Neural cell (in vitro differentiated cells): Measurements from ENCODE around the gene SMLR1. TPM values are rescaled to one million over a fixed set of nuclear protein-coding genes. Genes with fewer than 3 reads are reported as not detected.

Experiments
- H2AFZ ChIP-seq: fragments of 200-600, 300-800 bp; sonication (generic), shearing (Covaris generic); 2 replicates; pipeline ENCODE4 v1.6.0; 2014; ENCODE audit warnings: low read depth, mild to moderate bottlenecking, antibody characterized with exemption, low read length, moderate library complexity
- H3F3A ChIP-seq: fragments of 200-600 bp; shearing (Covaris generic); 2 replicates; pipeline ENCODE4 v1.6.1; 2016; ENCODE audit warnings: mild to moderate bottlenecking, moderate library complexity, mixed read lengths, antibody characterized with exemption, low read length; ENCODE audit not compliant: insufficient read depth, poor library complexity, severe bottlenecking
- H3K27ac ChIP-seq: fragments of 200-600, 300-800 bp; sonication (generic), shearing (Covaris generic); 2 replicates; pipeline ENCODE4 v1.5.1; 2014; ENCODE audit warnings: mild to moderate bottlenecking, low read length, moderate library complexity
- H3K27me3 ChIP-seq: fragments of 300-800, 200-600 bp; sonication (generic), shearing (Covaris generic); 2 replicates; pipeline ENCODE4 v1.6.0; 2014; ENCODE audit warnings: mild to moderate bottlenecking, low read depth, low read length, moderate library complexity; ENCODE audit not compliant: insufficient read depth
- H3K36me3 ChIP-seq: fragments of 300-800, 200-600 bp; sonication (generic), shearing (Covaris generic); 2 replicates; pipeline ENCODE4 v1.5.1; 2014; ENCODE audit warnings: mild to moderate bottlenecking, antibody characterized with exemption, low read length, moderate library complexity; ENCODE audit not compliant: insufficient read depth
- H3K4me2 ChIP-seq: fragments of 300-800, 200-600 bp; sonication (generic), shearing (Covaris generic); 2 replicates; pipeline ENCODE4 v1.6.0; 2014; ENCODE audit warnings: mild to moderate bottlenecking, low read length
- H3K4me3 ChIP-seq: fragments of 300-800, 200-600 bp; sonication (generic), shearing (Covaris generic); 2 replicates; pipeline ENCODE4 v1.5.1; 2014; ENCODE audit warnings: mild to moderate bottlenecking, low read length, moderate library complexity
- H3K79me2 ChIP-seq: fragments of 200-600 bp; shearing (Covaris generic); replicated peaks from 2 replicates; pipeline ENCODE4 v1.6.0; 2014; ENCODE audit warnings: mild to moderate bottlenecking, low read length, moderate library complexity; ENCODE audit not compliant: insufficient read depth
- H3K9ac ChIP-seq: fragments of 300-800, 200-600 bp; sonication (generic), shearing (Covaris generic); 2 replicates; pipeline ENCODE4 v1.6.1; 2016; ENCODE audit warnings: mild to moderate bottlenecking, low read length, mixed read lengths
- H3K9me2 ChIP-seq: fragments of 200-600 bp; shearing (Covaris generic); 2 replicates; pipeline ENCODE4 v1.6.1; 2016; ENCODE audit warnings: mild to moderate bottlenecking, low read length, mixed read lengths; ENCODE audit not compliant: insufficient read depth
- H3K9me3 ChIP-seq: fragments of 200-600, 300-800 bp; sonication (generic), shearing (Covaris generic); 2 replicates; pipeline ENCODE4 v1.6.1; 2016; ENCODE audit warnings: mild to moderate bottlenecking, mixed run types, low read length, moderate library complexity, mixed read lengths
- H4K20me1 ChIP-seq: fragments of 200-600 bp; shearing (Covaris generic); 2 replicates; pipeline ENCODE4 v1.6.1; 2016; ENCODE audit warnings: mild to moderate bottlenecking, mixed run types; ENCODE audit not compliant: insufficient read depth
- EP300 ChIP-seq: fragments of 450-650 bp; conservative IDR thresholded peaks from 2 replicates; pipeline ENCODE4 v1.6.1; 2014; ENCODE audit warnings: antibody characterized with exemption, mild to moderate bottlenecking, moderate library complexity; ENCODE audit not compliant: poor library complexity, severe bottlenecking
- MXI1 ChIP-seq: fragments of 450-650 bp; conservative IDR thresholded peaks from 2 replicates; pipeline ENCODE4 v1.6.1; 2014; ENCODE audit warnings: antibody characterized with exemption, mild to moderate bottlenecking; ENCODE audit not compliant: poor library complexity, severe bottlenecking
- POLR2AphosphoS5 ChIP-seq: IDR thresholded peaks from 2 replicates; pipeline ENCODE4 v1.6.1; 2012
- RAD21 ChIP-seq: fragments of 450-650 bp; conservative IDR thresholded peaks from 2 replicates; pipeline ENCODE4 v1.6.1; 2014; ENCODE audit warnings: antibody characterized with exemption, mild to moderate bottlenecking, moderate library complexity
- SMC3 ChIP-seq: fragments of 450-650 bp; conservative IDR thresholded peaks from 2 replicates; pipeline ENCODE4 v1.6.1; 2014; ENCODE audit warnings: antibody characterized with exemption, mild to moderate bottlenecking, moderate library complexity; ENCODE audit not compliant: poor library complexity
- polyA plus RNA-seq: library from polyadenylated mRNA; depleted of rRNA; stranded (reverse); fragments of >200 nt; gene quantifications from 2 replicates; pipeline ENCODE4 v1.2.3, GENCODE V29; 2014
- TF ChIP-seq, protein P1 (sequence below): fragments of 450-650 bp; IDR thresholded peaks from 2 replicates; pipeline ENCODE4 v1.5.1; 2014; ENCODE audit warnings: antibody characterized with exemption, mild to moderate bottlenecking, moderate library complexity; ENCODE audit not compliant: poor library complexity, severe bottlenecking
- TF ChIP-seq, protein P2 (sequence below): IDR thresholded peaks from 2 replicates; pipeline ENCODE4 v1.6.1; 2012; ENCODE audit warnings: borderline replicate concordance

SMLR1 gene
- polyA plus RNA-seq, 1 donor from 2014 or later = not detected

DNA sequence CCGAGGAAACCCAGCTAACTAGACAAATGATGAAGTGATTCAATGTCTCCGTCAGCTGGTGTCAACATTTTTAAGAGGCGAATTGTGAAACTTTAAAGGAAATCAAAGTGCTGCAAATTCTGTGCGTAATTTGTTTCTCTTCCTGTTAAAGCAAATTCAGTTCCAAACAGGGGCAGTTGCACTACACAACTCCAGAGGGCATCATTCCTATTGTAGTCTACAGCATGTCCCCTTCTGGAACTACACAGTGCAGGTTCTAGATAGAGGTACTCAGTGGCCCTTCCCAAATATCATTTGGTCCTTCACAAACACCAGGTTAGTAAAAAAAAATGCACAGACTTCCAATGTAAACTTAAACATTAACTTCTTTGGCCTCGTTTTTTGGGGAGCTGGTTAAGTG, 38.3 kb upstream of the SMLR1 start:
- Histone ChIP-seq H3K36me3 (no peaks in the 10 kb centered on the region), H3K79me2 (no peaks in the 10 kb centered on the region), H3K27me3 (peaks cover 6% of the 10 kb centered on the region), H3K4me2 (no peak overlapping the region), H3K9me2 (no peaks in the 10 kb centered on the region), H3K4me3 (no peak overlapping the region), H3K9me3 (no peaks in the 10 kb centered on the region), H2AFZ (no peak overlapping the region), H4K20me1 (no peaks in the 10 kb centered on the region), H3K27ac (peak overlapping the region; percentile 66), H3F3A (no peaks in the 10 kb centered on the region), H3K9ac (no peak overlapping the region)
- no peak for TF ChIP-seq SMC3
- TF ChIP-seq, protein P1, sequence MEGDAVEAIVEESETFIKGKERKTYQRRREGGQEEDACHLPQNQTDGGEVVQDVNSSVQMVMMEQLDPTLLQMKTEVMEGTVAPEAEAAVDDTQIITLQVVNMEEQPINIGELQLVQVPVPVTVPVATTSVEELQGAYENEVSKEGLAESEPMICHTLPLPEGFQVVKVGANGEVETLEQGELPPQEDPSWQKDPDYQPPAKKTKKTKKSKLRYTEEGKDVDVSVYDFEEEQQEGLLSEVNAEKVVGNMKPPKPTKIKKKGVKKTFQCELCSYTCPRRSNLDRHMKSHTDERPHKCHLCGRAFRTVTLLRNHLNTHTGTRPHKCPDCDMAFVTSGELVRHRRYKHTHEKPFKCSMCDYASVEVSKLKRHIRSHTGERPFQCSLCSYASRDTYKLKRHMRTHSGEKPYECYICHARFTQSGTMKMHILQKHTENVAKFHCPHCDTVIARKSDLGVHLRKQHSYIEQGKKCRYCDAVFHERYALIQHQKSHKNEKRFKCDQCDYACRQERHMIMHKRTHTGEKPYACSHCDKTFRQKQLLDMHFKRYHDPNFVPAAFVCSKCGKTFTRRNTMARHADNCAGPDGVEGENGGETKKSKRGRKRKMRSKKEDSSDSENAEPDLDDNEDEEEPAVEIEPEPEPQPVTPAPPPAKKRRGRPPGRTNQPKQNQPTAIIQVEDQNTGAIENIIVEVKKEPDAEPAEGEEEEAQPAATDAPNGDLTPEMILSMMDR = no peak
- no peak for TF ChIP-seq EP300
- TF ChIP-seq POLR2AphosphoS5 = no peak
- TF ChIP-seq MXI1 = no peak
- TF ChIP-seq, protein P2, sequence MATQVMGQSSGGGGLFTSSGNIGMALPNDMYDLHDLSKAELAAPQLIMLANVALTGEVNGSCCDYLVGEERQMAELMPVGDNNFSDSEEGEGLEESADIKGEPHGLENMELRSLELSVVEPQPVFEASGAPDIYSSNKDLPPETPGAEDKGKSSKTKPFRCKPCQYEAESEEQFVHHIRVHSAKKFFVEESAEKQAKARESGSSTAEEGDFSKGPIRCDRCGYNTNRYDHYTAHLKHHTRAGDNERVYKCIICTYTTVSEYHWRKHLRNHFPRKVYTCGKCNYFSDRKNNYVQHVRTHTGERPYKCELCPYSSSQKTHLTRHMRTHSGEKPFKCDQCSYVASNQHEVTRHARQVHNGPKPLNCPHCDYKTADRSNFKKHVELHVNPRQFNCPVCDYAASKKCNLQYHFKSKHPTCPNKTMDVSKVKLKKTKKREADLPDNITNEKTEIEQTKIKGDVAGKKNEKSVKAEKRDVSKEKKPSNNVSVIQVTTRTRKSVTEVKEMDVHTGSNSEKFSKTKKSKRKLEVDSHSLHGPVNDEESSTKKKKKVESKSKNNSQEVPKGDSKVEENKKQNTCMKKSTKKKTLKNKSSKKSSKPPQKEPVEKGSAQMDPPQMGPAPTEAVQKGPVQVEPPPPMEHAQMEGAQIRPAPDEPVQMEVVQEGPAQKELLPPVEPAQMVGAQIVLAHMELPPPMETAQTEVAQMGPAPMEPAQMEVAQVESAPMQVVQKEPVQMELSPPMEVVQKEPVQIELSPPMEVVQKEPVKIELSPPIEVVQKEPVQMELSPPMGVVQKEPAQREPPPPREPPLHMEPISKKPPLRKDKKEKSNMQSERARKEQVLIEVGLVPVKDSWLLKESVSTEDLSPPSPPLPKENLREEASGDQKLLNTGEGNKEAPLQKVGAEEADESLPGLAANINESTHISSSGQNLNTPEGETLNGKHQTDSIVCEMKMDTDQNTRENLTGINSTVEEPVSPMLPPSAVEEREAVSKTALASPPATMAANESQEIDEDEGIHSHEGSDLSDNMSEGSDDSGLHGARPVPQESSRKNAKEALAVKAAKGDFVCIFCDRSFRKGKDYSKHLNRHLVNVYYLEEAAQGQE = no peak
- no peak for TF ChIP-seq RAD21

DNA sequence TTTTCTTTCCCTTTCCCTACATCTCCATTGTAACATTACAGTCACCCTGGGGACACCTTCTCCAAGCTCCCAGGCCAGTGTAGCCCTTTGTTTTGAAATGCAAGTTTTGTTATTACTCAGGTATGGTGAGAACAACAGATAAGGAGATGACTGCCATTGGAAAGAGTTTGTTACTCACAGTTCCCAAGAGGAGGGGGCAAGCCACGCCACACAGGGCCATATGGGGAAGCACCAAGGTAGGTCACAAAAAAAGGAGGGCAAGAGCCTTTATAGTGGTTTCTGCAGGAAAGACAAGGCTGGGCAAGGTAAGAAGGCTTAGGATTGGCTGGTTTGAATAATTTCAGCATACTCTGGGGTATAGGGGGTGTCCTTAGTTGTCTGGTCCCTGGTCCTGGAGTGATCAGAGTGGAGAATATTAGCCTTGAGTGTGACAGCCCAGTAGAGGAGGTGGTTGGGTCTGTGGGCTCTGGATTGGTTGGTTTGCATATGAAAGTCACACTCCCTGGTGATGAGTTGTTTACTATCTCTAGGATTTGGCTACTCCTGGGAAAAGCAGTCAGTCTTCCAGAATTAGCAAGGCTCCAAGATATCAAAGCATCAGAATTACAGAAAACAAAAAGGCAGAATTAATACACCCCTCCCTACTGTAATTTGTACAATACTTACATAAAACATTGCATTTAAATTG, 33.1 kb upstream of the SMLR1 start:
- Histone ChIP-seq H3F3A (no peaks in the 10 kb centered on the region), H3K9ac (no peak overlapping the region), H3K9me2 (no peaks in the 10 kb centered on the region), H3K4me2 (no peak overlapping the region), H3K79me2 (no peaks in the 10 kb centered on the region), H3K36me3 (no peaks in the 10 kb centered on the region), H3K9me3 (peaks cover 6% of the 10 kb centered on the region), H3K27me3 (peaks cover 28% of the 10 kb centered on the region), H4K20me1 (no peaks in the 10 kb centered on the region), H2AFZ (no peak overlapping the region), H3K27ac (no peak overlapping the region), H3K4me3 (no peak overlapping the region)
- TF ChIP-seq, protein P2 = no peak
